BJ (cell line): ENCODE results near the gene KRT16. TPM values are rescaled to one million over a fixed set of nuclear protein-coding genes. Genes with fewer than 3 reads are reported as not detected.

ENCODE experiments used
- CTCF ChIA-PET: fragments of 350-600 bp; formaldehyde crosslinking; extraction: SDS; loops from one replicate; lab custom pipeline; 2021; ENCODE audit warnings: antibody characterized with exemption, inconsistent platforms; lab: Yijun Ruan, JAX
- POLR2A ChIA-PET: fragments of 300-600 bp; sonication (Branson Sonifier 250); formaldehyde crosslinking; extraction: SDS; loops from one replicate; lab custom pipeline; 2021; ENCODE audit warnings: antibody characterized with exemption; lab: Charles Lee
- DNase-seq: peaks from one replicate; pipeline ENCODE4 v3.0.0-alpha.2; 2011; ENCODE audit warnings: low read depth
- H3K27me3 ChIP-seq: 2 replicates; pipeline ENCODE4 v1.6.0; 2011; ENCODE audit warnings: low read length; ENCODE audit not compliant: control insufficient read depth, insufficient read depth
- H3K36me3 ChIP-seq: 2 replicates; pipeline ENCODE4 v1.5.1; 2011; ENCODE audit warnings: low read length; ENCODE audit not compliant: control insufficient read depth, insufficient read depth
- H3K4me3 ChIP-seq: 2 replicates; pipeline ENCODE4 v1.5.1; 2011; ENCODE audit warnings: low read depth, mild to moderate bottlenecking, control low read depth, low read length
- CTCF ChIP-seq: IDR thresholded peaks from 2 replicates; pipeline ENCODE4 v1.5.1; 2011; ENCODE audit warnings: low read depth, mild to moderate bottlenecking, control low read depth, inconsistent platforms, low read length, moderate library complexity; ENCODE audit not compliant: insufficient read depth
- polyA plus RNA-seq: library from polyadenylated mRNA; depleted of rRNA; stranded (reverse); fragments of >200 nt; gene quantifications from 2 replicates; pipeline ENCODE4 v1.2.3, GENCODE V29; 2011; rRNA removed

The KRT16 gene
- polyA plus RNA-seq, 1 experiment: 1.6 TPM

DNA sequence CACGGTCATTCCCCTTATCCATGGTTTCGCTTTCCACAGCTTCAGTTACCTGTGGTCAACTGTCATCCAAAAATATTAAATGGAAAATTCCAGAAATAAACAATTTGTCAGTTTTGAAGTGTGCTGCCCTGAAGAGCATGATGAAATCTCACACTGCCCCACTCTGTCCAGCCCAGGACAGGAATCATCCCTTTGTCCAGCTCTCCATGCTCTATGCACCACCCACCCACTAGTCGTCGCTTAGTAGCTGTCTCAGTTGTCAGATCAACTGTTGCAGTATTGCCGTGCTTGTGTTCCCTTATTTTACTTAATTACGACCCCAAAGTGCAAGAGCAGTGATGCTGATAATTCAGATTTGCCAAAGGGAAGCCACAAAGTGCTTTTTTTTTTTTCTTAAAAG, 51.0 kb downstream of the KRT16 start:
- Histone ChIP-seq H3K36me3 (no peaks in the 10 kb centered on the region), H3K4me3 (no peak overlapping the region), H3K27me3 (peaks cover 9% of the 10 kb centered on the region)
- POLR2A ChIA-PET: no interaction called here
- no peak for TF ChIP-seq CTCF
- no peak for DNase-seq
- CTCF ChIA-PET: no interaction called here

Other genes with a start within 250 kb of the KRT16 start
- gene KRT33B, start 243.0 kb downstream of the KRT16 start, polyA plus RNA-seq: 1.2 and 1.8 TPM in 2 replicates
- gene KRT34, start 230.5 kb downstream of the KRT16 start, polyA plus RNA-seq: 151 and 156 TPM in 2 replicates
- gene KRT31, start 215.2 kb downstream of the KRT16 start, polyA plus RNA-seq: 0.11 TPM in 1 of 2 replicates, not detected in the other
- not detected in 2 replicates for gene KRT37, start 188.2 kb downstream of the KRT16 start, polyA plus RNA-seq
- gene KRT38, start 171.8 kb downstream of the KRT16 start, polyA plus RNA-seq: 0.72 and 0.98 TPM in 2 replicates
- gene KRT32, start 145.4 kb downstream of the KRT16 start, polyA plus RNA-seq: 0.38 and 0.40 TPM in 2 replicates
- not detected in 2 replicates for gene KRT35, start 131.6 kb downstream of the KRT16 start, polyA plus RNA-seq
- 0.04 TPM in 2 replicates for gene KRT36, start 122.9 kb downstream of the KRT16 start, polyA plus RNA-seq
- gene KRT13, start 107.2 kb downstream of the KRT16 start, polyA plus RNA-seq: 0.17 and 0.27 TPM in 2 replicates
- 2.0 and 2.7 TPM in 2 replicates for gene KRT15, start 93.9 kb downstream of the KRT16 start, polyA plus RNA-seq
- gene KRT19, start 84.5 kb downstream of the KRT16 start, polyA plus RNA-seq: 182 and 230 TPM in 2 replicates
- gene KRT9, start 40.7 kb downstream of the KRT16 start, polyA plus RNA-seq: 0.04 TPM in 1 of 2 replicates, not detected in the other
- gene KRT14, start 25.9 kb downstream of the KRT16 start, polyA plus RNA-seq: 0.06 and 0.11 TPM in 2 replicates
- gene KRT17, start 11.8 kb upstream of the KRT16 start, polyA plus RNA-seq: 25.2 and 34.7 TPM in 2 replicates
- gene EIF1, start 76.1 kb upstream of the KRT16 start, polyA plus RNA-seq: 251 and 479 TPM in 2 replicates
- gene GAST, start 99.6 kb upstream of the KRT16 start, polyA plus RNA-seq: not detected in 2 replicates
- gene HAP1, start 121.9 kb upstream of the KRT16 start, polyA plus RNA-seq: 0.05 and 0.10 TPM in 2 replicates
- gene JUP, start 173.9 kb upstream of the KRT16 start, polyA plus RNA-seq: 7.3 and 9.4 TPM in 2 replicates
- 64.4 and 82.8 TPM in 2 replicates for gene P3H4, start 199.2 kb upstream of the KRT16 start, polyA plus RNA-seq
- 885 and 1,571 TPM in 2 replicates for gene FKBP10, start 200.2 kb upstream of the KRT16 start, polyA plus RNA-seq
- gene NT5C3B, start 223.5 kb upstream of the KRT16 start, polyA plus RNA-seq: 88.3 and 123 TPM in 2 replicates
- gene KLHL10, start 225.1 kb upstream of the KRT16 start, polyA plus RNA-seq: 0.15 and 0.74 TPM in 2 replicates